Testis (tissue), 3 donors: Measurements from ENCODE around the gene ACOX1. TPM values are rescaled to one million over a fixed set of nuclear protein-coding genes. Genes with fewer than 3 reads are reported as not detected.

ENCODE experiments used
- DNase-seq: peaks from one replicate; pipeline ENCODE4 v3.0.0-alpha.2; 2019
- H3K27ac ChIP-seq, 2 donors: fragments of 200-600 bp; sonication (generic); one replicate each; pipeline ENCODE4 v1.5.1; 2019
- H3K27me3 ChIP-seq: fragments of 200-600 bp; sonication (generic); one replicate; pipeline ENCODE4 v1.5.1; 2019
- H3K36me3 ChIP-seq: fragments of 200-600 bp; sonication (generic); one replicate; pipeline ENCODE4 v1.5.1; 2017; ENCODE audit warnings: low read depth; ENCODE audit errors: missing control alignments
- H3K4me1 ChIP-seq: fragments of 200-600 bp; sonication (generic); one replicate; pipeline ENCODE4 v1.5.1; 2019
- H3K4me3 ChIP-seq, 2 donors: fragments of 200-600 bp; sonication (generic); one replicate each; pipeline ENCODE4 v1.5.1; 2017 to 2019
- H3K9me3 ChIP-seq: fragments of 200-600 bp; sonication (generic); one replicate; pipeline ENCODE4 v1.5.1; 2017
- CTCF ChIP-seq, 3 experiments: fragments of 450-650 bp in 2 of 3; fragments of 200-600 bp in 1 of 3; sonication (generic) in 1 of 3; IDR thresholded peaks; one replicate each; pipeline ENCODE4 v1.5.1; 2016 to 2019; ENCODE audit warnings: antibody characterized with exemption in 3 of 3, mild to moderate bottlenecking in 2 of 3, moderate library complexity in 1 of 3
- POLR2A ChIP-seq: fragments of 450-650 bp; IDR thresholded peaks from one replicate; pipeline ENCODE4 v1.6.1; 2017; ENCODE audit warnings: antibody characterized with exemption, mild to moderate bottlenecking, moderate library complexity
- WGBS, 2 donors: methylation state at CpG; one replicate each; pipeline ENCODE4 v1.1.5; 2018; 5-methylcytosine and 5-hydroxymethylcytosine counted together
- intact Hi-C: fragments of 100-400 bp; cut with DNase I; formaldehyde crosslinking; loops from one replicate; pipeline ENCODE4 v1.15.1; 2023; ENCODE audit warnings: low total_unique reads
- polyA plus RNA-seq: library from polyadenylated mRNA; stranded (reverse); fragments of 350-450 nt; fragmentation: Illumina TruSeq; extraction: RNeasy Lipid Tissue Mini Kit (QIAGEN cat#74804); gene quantifications from one replicate; pipeline ENCODE4 v1.2.3, GENCODE V29; 2014; ENCODE audit warnings: low read depth, low replicate concordance; ENCODE audit not compliant: insufficient read depth
- total RNA-seq, 2 donors: library from RNA; depleted of rRNA; stranded (reverse); fragments of >200 nt; gene quantifications; one replicate each; pipeline ENCODE4 v1.2.3, GENCODE V29; 2016

ACOX1 gene
- total and polyA plus RNA-seq, 3 donors from 2014 or later: 24.1 to 77.7 (median 64.1) TPM

DNA sequence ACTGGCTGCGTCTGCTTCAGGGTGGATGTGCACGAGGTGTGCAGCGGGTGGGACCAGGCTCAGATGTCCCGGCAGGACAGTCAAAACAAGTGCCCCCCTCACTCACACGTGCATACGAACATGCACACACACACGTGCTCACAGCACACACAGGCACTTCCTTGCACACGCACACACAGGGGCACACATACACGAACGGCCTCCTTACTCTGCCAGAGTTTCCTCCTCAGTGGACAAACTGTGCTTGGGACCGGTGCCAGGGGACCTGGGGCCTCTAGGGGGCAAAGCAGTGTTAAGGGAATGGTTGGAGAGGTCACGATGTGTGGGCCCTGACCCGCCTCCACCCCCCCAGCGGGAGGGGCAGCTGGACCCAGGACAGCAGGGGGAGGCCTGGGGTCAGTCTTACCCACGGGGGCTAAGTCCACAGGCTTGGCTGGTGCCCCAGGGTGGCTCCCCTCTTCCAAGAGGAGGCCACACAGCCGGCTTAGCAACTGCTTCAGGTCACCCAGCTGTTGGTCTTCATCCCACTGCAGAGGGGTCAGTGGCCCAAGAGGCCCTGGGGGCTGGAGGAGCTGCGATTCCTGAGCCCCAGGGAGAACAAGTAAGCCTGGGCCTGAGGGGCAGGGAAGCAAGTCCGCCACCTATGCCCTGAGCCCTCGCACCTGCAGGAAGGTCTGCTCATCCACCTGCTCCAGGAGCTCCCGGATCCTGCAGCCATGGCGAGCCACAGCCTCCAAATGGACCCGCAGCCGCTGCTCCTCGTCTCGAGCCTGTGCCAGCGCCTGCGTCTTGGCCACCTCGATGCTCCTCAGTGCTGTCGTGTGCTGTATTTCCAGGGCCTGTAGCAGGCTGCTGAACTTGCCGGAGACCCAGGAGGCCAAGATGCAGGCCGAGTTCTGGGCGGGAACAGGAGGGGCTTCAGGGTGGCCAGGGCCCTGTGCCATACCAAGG is 87.1 kb downstream of the ACOX1 start:
- DNase-seq: no peak

More for the DNA sequence above, 87.1 kb downstream of the ACOX1 start:
- Histone ChIP-seq H3K27me3 (no peaks in the 10 kb centered on the region), H3K4me3 (no peak overlapping the region), H3K36me3 (no peaks in the 10 kb centered on the region), H3K4me1 (peaks cover 29% of the 10 kb centered on the region), H3K9me3 (no peaks in the 10 kb centered on the region), H3K27ac (no peak overlapping the region)
- intact Hi-C loops: no loop called here
- TF ChIP-seq POLR2A (no peak), CTCF (IDR thresholded peaks at IDR 0.05) (no peak)
- 67 to 74% methylated on average over 22 to 32 of the region's 32 CpGs for WGBS, 2 donors

Other genes with a start within 250 kb of the ACOX1 start
- 10 to 100 TPM; 31.9 to 50.7 TPM for gene GALK1, start 214.0 kb downstream of the ACOX1 start, total RNA-seq
- 32.1 TPM for gene GALK1, start 214.0 kb downstream of the ACOX1 start, polyA plus RNA-seq
- 10 to 100 TPM; 57.2 to 76.0 TPM for gene UNK, start 194.4 kb downstream of the ACOX1 start, total RNA-seq
- 66.7 TPM for gene UNK, start 194.4 kb downstream of the ACOX1 start, polyA plus RNA-seq
- gene UNC13D, start 134.8 kb downstream of the ACOX1 start, total RNA-seq: 10 to 100 TPM; 15.0 to 20.4 TPM
- gene UNC13D, start 134.8 kb downstream of the ACOX1 start, polyA plus RNA-seq: 10.2 TPM
- 100 to 1,000 TPM in 1 of 2 donors, 10 to 100 TPM in 1; 96.1 to 127 TPM for gene WBP2, start 123.8 kb downstream of the ACOX1 start, total RNA-seq
- gene WBP2, start 123.8 kb downstream of the ACOX1 start, polyA plus RNA-seq: 217 TPM
- 10 to 100 TPM; 43.5 to 48.6 TPM for gene TRIM47, start 100.6 kb downstream of the ACOX1 start, total RNA-seq
- 18.3 TPM for gene TRIM47, start 100.6 kb downstream of the ACOX1 start, polyA plus RNA-seq
- gene TRIM65, start 82.2 kb downstream of the ACOX1 start, total RNA-seq: 10 to 100 TPM; 23.4 to 25.5 TPM
- gene TRIM65, start 82.2 kb downstream of the ACOX1 start, polyA plus RNA-seq: 8.6 TPM
- 10 to 100 TPM; 88.2 to 88.7 TPM for gene MRPL38, start 74.3 kb downstream of the ACOX1 start, total RNA-seq
- 101 TPM for gene MRPL38, start 74.3 kb downstream of the ACOX1 start, polyA plus RNA-seq
- gene FBF1, start 38.1 kb downstream of the ACOX1 start, total RNA-seq: 100 to 1,000 TPM in 1 of 2 donors, 10 to 100 TPM in 1; 81.1 to 119 TPM
- gene FBF1, start 38.1 kb downstream of the ACOX1 start, polyA plus RNA-seq: 85.4 TPM
- 10 to 100 TPM; 15.4 to 17.8 TPM for gene TEN1, start 74 bp upstream of the ACOX1 start, total RNA-seq
- gene TEN1, start 74 bp upstream of the ACOX1 start, polyA plus RNA-seq: 19.5 TPM
- gene CDK3, start 21.7 kb upstream of the ACOX1 start, total RNA-seq: 10 to 100 TPM; 16.9 to 17.1 TPM
- gene CDK3, start 21.7 kb upstream of the ACOX1 start, polyA plus RNA-seq: 15.0 TPM
- 1 to 10 TPM; 2.7 to 3.5 TPM for gene EVPL, start 48.1 kb upstream of the ACOX1 start, total RNA-seq
- 1.2 TPM for gene EVPL, start 48.1 kb upstream of the ACOX1 start, polyA plus RNA-seq
- 10 to 100 TPM; 49.2 to 53.4 TPM for gene SRP68, start 93.4 kb upstream of the ACOX1 start, total RNA-seq
- gene SRP68, start 93.4 kb upstream of the ACOX1 start, polyA plus RNA-seq: 79.6 TPM
- gene GALR2, start 95.6 kb upstream of the ACOX1 start, total RNA-seq: 1 to 10 TPM in 1 of 2 donors, under 1 TPM in 1; 0.31 to 1.6 TPM
- 0.47 TPM for gene GALR2, start 95.6 kb upstream of the ACOX1 start, polyA plus RNA-seq
- under 1 TPM in 1 of 2 donors, not detected in 1; 0.31 TPM for gene ZACN, start 100.0 kb upstream of the ACOX1 start, total RNA-seq
- gene ZACN, start 100.0 kb upstream of the ACOX1 start, polyA plus RNA-seq: 0.13 TPM
- 100 to 1,000 TPM; 138 TPM for gene EXOC7, start 124.6 kb upstream of the ACOX1 start, total RNA-seq
- gene EXOC7, start 124.6 kb upstream of the ACOX1 start, polyA plus RNA-seq: 99.1 TPM
- 10 to 100 TPM; 22.9 to 29.4 TPM for gene FOXJ1, start 162.1 kb upstream of the ACOX1 start, total RNA-seq
- 30.5 TPM for gene FOXJ1, start 162.1 kb upstream of the ACOX1 start, polyA plus RNA-seq